ENCODE measurements around the gene BMI1.
A peak's percentile ranks its signal among the peaks of the same experiment; 100 is the strongest.

The BMI1 gene

DNA sequence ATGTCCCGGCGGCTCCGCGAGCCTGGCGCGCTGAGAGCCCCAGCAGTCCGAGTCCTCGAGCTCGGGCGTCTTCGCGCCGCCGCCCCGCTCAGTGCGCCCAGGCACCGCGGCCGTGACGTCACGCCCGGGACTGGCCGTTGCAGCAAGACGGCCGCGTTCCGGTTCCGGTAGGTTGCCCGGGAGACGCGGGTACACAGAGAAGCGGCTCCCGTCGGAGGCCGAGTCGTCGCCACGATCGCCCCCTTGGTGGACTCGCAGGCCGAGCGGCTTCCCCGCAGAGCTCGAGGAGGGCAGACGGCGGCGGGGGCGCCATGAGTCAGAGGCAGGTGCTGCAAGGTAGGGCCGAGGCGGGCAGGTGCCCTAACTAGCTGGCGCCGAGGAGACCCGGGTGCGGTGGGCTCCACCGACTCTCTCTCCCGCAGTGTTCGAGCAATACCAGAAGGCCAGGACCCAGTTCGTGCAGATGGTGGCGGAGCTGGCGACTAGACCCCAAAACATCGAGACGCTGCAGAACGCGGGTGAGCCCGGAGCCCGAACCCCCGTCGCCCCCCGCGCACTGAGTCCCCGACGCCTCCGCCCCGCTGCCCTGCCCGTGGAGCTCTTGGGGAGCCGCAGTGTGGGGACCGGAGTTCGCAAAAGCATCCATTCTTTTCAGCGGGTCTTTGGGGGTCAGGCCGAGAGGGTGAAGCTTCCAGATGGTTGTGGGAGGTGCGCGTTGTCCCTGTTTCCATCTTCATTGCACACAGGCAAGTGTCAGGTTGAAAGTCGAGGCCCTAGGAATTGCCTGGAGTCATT, 24.6 kb downstream of the BMI1 start, which contains the start of gene SPAG6:
SPAG6 (plus strand) TSS at position 196 of the 795 bp plus-strand sequence; CDS start at position 312, 116 bp downstream.
- ChIA-PET POLR2A (interaction anchor here (0.8 to 1.4 kb wide), 4 partner anchors 30 to 117 kb away, joined by 3 to 7 read pairs (median 3); partner anchors contain the start of gene COMMD3), CTCF (interaction anchor here (0.6 kb wide), 1 partner anchor 610 kb away, joined by 3 read pairs; no protein-coding TSS in a partner anchor)
- Histone ChIP-seq H3K4me1 (ENCODE audit: control insufficient read depth, insufficient read depth, low read length) (peaks cover 2% of the 10 kb centered on the region; the same call in 1 of the 2 replicates), H3K4me3 (ENCODE audit: low read depth, low read length) (peak within 1 kb of the TSS; percentile 57), H3K9me3 (ENCODE audit: control insufficient read depth, insufficient read depth, low read depth, low read length) (no peaks in the 10 kb centered on the region), H3K36me3 (ENCODE audit: control insufficient read depth in 2 of 2, insufficient read depth in 1 of 2, low read length in 2 of 2) (no peaks in the 10 kb centered on the region), H3K27ac (ENCODE audit: extremely low read depth, low read depth, low read length) (peak within 1 kb of the TSS; percentile 32; the same call in 1 of the 2 replicates)
- TF ChIP-seq GLI2 (tag by site-specific recombination; IDR thresholded peaks at IDR 0.05; ENCODE audit: borderline replicate concordance, low read depth) (no peak), ZNF202 (tag by site-specific recombination; IDR thresholded peaks at IDR 0.05; ENCODE audit: borderline replicate concordance) (peak; percentile 89), HOXC10 (CRISPR knock-in tag; IDR thresholded peaks at IDR 0.05) (no peak), ZNF335 (tag by site-specific recombination; conservative IDR thresholded peaks at IDR 0.05) (no peak), ZNF132 (tag by site-specific recombination; IDR thresholded peaks at IDR 0.05; ENCODE audit: borderline replicate concordance) (no peak), ZSCAN23 (tag by site-specific recombination; IDR thresholded peaks at IDR 0.05) (no peak), ZBTB17 (tag by site-specific recombination; IDR thresholded peaks at IDR 0.05) (peak; percentile 31; the same call in 1 of the 2 replicates), SETDB1 (IDR thresholded peaks at IDR 0.05; ENCODE audit: insufficient read length, low read length) (no peak), ZBTB21 (tag by site-specific recombination; IDR thresholded peaks at IDR 0.05) (0 out of 2 replicates have a peak, but pooled peaks have one; percentile 29), ZNF629 (tag by site-specific recombination; IDR thresholded peaks at IDR 0.05) (0 out of 2 replicates have a peak, but pooled peaks have one; percentile 21), ZNF341 (tag by site-specific recombination; IDR thresholded peaks at IDR 0.05; ENCODE audit: low read depth) (no peak)
- TF ChIP-seq, protein P1, sequence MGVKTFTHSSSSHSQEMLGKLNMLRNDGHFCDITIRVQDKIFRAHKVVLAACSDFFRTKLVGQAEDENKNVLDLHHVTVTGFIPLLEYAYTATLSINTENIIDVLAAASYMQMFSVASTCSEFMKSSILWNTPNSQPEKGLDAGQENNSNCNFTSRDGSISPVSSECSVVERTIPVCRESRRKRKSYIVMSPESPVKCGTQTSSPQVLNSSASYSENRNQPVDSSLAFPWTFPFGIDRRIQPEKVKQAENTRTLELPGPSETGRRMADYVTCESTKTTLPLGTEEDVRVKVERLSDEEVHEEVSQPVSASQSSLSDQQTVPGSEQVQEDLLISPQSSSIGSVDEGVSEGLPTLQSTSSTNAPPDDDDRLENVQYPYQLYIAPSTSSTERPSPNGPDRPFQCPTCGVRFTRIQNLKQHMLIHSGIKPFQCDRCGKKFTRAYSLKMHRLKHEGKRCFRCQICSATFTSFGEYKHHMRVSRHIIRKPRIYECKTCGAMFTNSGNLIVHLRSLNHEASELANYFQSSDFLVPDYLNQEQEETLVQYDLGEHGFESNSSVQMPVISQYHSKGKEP (tag by site-specific recombination; IDR thresholded peaks at IDR 0.05): no peak
- TF ChIP-seq, protein P2, sequence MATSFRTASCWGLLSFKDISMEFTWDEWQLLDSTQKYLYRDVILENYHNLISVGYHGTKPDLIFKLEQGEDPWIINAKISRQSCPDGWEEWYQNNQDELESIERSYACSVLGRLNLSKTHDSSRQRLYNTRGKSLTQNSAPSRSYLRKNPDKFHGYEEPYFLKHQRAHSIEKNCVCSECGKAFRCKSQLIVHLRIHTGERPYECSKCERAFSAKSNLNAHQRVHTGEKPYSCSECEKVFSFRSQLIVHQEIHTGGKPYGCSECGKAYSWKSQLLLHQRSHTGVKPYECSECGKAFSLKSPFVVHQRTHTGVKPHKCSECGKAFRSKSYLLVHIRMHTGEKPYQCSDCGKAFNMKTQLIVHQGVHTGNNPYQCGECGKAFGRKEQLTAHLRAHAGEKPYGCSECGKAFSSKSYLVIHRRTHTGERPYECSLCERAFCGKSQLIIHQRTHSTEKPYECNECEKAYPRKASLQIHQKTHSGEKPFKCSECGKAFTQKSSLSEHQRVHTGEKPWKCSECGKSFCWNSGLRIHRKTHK (tag by site-specific recombination; IDR thresholded peaks at IDR 0.05): no peak
- TF ChIP-seq, protein P3, sequence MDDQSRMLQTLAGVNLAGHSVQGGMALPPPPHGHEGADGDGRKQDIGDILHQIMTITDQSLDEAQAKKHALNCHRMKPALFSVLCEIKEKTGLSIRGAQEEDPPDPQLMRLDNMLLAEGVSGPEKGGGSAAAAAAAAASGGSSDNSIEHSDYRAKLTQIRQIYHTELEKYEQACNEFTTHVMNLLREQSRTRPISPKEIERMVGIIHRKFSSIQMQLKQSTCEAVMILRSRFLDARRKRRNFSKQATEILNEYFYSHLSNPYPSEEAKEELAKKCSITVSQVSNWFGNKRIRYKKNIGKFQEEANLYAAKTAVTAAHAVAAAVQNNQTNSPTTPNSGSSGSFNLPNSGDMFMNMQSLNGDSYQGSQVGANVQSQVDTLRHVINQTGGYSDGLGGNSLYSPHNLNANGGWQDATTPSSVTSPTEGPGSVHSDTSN (CRISPR knock-in tag; IDR thresholded peaks at IDR 0.05): no peak
- TF ChIP-seq, protein P4, sequence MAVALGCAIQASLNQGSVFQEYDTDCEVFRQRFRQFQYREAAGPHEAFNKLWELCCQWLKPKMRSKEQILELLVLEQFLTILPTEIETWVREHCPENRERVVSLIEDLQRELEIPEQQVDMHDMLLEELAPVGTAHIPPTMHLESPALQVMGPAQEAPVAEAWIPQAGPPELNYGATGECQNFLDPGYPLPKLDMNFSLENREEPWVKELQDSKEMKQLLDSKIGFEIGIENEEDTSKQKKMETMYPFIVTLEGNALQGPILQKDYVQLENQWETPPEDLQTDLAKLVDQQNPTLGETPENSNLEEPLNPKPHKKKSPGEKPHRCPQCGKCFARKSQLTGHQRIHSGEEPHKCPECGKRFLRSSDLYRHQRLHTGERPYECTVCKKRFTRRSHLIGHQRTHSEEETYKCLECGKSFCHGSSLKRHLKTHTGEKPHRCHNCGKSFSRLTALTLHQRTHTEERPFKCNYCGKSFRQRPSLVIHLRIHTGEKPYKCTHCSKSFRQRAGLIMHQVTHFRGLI (tag by site-specific recombination; IDR thresholded peaks at IDR 0.05): no peak

DNA sequence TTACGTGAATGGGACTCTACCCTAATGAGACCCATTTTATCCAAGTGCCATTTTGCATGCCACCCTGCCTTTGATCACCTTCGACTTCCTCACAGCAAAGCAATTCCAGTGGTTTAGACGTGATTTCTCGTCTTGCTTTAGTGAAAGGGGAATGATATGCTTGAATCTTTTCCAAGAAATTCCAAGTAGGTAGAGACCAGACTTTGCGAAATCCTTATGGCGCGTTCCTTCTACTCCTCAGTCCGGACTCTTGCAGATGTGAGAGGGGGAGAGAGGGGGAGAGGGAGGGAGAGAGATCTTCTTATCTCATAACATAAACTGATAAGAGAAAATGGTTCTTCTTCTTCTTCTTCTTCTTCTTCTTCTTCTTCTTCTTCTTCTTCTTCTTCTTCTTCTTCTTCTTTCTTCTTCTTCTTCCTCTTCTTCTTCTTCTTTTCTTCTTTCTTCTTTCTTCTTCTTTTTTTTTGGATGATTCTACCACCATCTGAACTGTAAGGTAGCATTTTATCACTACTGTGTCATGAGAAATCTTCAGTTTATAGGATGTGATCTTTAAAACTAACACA, 25.3 kb downstream of the BMI1 start:
- H3K4me1 ChIP-seq (ENCODE audit: control insufficient read depth, insufficient read depth, low read length): peaks cover 2% of the 10 kb centered on the region; the same call in 1 of the 2 replicates
- H3K4me3 ChIP-seq (ENCODE audit: low read depth, low read length): no peak overlapping the region
- ChIA-PET CTCF (no interaction called here), POLR2A (interaction anchor here (1.4 kb wide), 1 partner anchor 30 kb away, joined by 7 read pairs; the partner anchor contains the start of gene COMMD3)
- H3K36me3 ChIP-seq (ENCODE audit: control insufficient read depth in 2 of 2, insufficient read depth in 1 of 2, low read length in 2 of 2): no peaks in the 10 kb centered on the region
- no peak overlapping the region for H3K27ac ChIP-seq (ENCODE audit: extremely low read depth, low read depth, low read length)
- no peaks in the 10 kb centered on the region for H3K9me3 ChIP-seq (ENCODE audit: control insufficient read depth, insufficient read depth, low read depth, low read length)
- TF ChIP-seq, protein P5, sequence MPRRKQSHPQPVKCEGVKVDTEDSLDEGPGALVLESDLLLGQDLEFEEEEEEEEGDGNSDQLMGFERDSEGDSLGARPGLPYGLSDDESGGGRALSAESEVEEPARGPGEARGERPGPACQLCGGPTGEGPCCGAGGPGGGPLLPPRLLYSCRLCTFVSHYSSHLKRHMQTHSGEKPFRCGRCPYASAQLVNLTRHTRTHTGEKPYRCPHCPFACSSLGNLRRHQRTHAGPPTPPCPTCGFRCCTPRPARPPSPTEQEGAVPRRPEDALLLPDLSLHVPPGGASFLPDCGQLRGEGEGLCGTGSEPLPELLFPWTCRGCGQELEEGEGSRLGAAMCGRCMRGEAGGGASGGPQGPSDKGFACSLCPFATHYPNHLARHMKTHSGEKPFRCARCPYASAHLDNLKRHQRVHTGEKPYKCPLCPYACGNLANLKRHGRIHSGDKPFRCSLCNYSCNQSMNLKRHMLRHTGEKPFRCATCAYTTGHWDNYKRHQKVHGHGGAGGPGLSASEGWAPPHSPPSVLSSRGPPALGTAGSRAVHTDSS (tag by site-specific recombination; IDR thresholded peaks at IDR 0.05): peak; percentile 85
- TF ChIP-seq GLIS2 (tag by site-specific recombination; IDR thresholded peaks at IDR 0.05): no peak
- TF ChIP-seq ZBTB17 (tag by site-specific recombination; IDR thresholded peaks at IDR 0.05): no peak
- no peak for TF ChIP-seq FEZF1 (tag by site-specific recombination; IDR thresholded peaks at IDR 0.05)
- TF ChIP-seq, protein P6, sequence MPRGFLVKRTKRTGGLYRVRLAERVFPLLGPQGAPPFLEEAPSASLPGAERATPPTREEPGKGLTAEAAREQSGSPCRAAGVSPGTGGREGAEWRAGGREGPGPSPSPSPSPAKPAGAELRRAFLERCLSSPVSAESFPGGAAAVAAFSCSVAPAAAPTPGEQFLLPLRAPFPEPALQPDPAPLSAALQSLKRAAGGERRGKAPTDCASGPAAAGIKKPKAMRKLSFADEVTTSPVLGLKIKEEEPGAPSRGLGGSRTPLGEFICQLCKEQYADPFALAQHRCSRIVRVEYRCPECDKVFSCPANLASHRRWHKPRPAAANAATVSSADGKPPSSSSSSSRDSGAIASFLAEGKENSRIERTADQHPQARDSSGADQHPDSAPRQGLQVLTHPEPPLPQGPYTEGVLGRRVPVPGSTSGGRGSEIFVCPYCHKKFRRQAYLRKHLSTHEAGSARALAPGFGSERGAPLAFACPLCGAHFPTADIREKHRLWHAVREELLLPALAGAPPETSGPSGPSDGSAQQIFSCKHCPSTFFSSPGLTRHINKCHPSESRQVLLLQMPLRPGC (tag by site-specific recombination; IDR thresholded peaks at IDR 0.05): no peak
- TF ChIP-seq, protein P7, sequence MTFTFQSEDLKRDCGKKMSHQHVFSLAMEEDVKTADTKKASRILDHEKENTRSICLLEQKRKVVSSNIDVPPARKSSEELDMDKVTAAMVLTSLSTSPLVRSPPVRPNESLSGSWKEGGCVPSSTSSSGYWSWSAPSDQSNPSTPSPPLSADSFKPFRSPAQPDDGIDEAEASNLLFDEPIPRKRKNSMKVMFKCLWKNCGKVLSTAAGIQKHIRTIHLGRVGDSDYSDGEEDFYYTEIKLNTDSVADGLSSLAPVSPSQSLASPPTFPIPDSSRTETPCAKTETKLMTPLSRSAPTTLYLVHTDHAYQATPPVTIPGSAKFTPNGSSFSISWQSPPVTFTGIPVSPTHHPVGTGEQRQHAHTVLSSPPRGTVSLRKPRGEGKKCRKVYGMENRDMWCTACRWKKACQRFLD (tag by site-specific recombination; IDR thresholded peaks at IDR 0.05): no peak
- peak; percentile 48 for TF ChIP-seq ZNF366 (tag by site-specific recombination; conservative IDR thresholded peaks at IDR 0.05)
- no peak for TF ChIP-seq MEIS1 (CRISPR knock-in tag; IDR thresholded peaks at IDR 0.05; ENCODE audit: borderline replicate concordance)
